Measurements from ENCODE around the gene ZNF573.

DNA sequence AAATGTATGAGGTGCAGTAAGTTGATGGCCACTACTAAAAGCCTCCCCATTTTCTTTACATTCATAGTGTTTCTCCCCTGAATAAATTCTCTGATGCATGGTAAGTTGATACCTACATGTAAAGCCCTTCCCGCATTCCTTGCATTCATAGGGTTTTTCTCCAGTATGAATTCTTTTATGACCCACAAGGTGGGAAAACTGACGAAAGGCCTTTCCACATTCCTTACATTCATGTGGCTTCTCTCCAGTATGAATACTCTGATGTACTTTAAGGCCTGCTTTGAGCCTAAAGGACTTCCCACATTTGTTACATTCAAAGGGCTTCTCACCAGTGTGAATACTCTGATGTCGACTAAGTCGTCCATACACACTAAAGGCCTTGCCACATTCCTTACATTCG is 80.3 kb downstream of the ZNF573 start:
- no peak for TF ChIP-seq EZH2phosphoT487 (IDR thresholded peaks at IDR 0.05; ENCODE audit: insufficient read depth, low read depth)
- TF ChIP-seq EZH2 (IDR thresholded peaks at IDR 0.05; ENCODE audit: insufficient read depth, poor library complexity, severe bottlenecking): no peak

All from GM23248 (cell line).